H54 (cell line): Measurements from ENCODE around the gene NOBOX.
"Not testable (repeated sequence)": the region's sequence is repeated elsewhere in the genome, so short reads cannot be mapped to it uniquely, and the experiment has no call there.

Experiments
- DNase-seq: peaks from one replicate; pipeline ENCODE4 v3.0.0; 2011; ENCODE audit warnings: low spot score, mixed read lengths; ENCODE audit not compliant: insufficient read length
- FAIRE-seq: peaks from 3 replicates; lab custom pipeline; 2011; peaks lifted over from hg19 to GRCh38; lab: Jason Lieb, UNC
- POLR2A ChIP-seq: IDR thresholded peaks from 2 replicates; pipeline ENCODE4 v1.6.1; 2011; ENCODE audit warnings: low read depth, mild to moderate bottlenecking, low read length

The NOBOX gene

GRCh38 chr7:144378651-144379050 lies 24.8 kb downstream of the NOBOX start:
- FAIRE-seq (no peak), DNase-seq (no peak)
- no peak for TF ChIP-seq POLR2A

- not testable (repeated sequence) for DNase-seq, FAIRE-seq
Measured at GRCh38 chr7:144369221-144369620, 34.3 kb downstream of the NOBOX start.

DNA sequence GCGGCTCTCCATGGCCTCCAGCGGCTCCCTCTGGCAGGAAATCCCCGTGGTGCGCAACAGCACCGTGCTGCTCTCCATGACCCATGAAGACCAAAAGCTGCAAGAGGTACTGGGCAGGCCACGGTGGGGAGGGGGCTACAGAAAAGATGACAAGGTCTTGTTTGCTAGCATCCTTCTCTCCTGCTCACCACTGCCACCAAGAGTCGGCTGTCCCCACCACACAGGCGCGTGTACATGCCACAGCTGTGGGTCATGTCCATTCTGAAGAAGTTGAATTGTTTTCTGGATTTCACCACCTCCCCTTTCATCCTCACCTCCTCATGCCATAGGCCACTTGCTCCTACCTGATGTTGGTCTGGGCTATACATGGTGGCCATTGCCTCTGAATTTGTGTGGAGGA lies 36.2 kb downstream of the NOBOX start:
- not testable (repeated sequence) for DNase-seq, FAIRE-seq

DNA sequence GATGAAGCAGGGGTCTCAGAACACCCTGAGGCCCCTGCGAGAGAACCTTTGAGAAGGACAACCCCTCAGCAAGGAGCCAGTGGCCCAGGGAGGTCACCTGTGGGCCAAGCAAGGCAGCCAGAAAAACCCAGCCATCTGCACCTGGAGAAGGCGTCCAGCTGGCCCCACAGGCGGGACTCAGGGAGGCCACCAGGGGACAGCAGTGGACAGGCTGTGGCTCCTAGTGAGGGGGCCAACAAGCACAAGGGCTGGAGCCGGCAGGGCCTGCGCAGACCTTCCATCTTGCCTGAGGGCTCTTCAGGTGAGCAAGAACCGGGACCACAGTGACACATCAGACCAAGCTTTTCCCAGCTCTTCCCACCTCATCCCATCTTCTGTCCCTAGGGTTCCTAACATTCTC lies 38.0 kb downstream of the NOBOX start:
- not testable (repeated sequence) for DNase-seq

GRCh38 chr7:144362061-144362460 lies 41.4 kb downstream of the NOBOX start:
- not testable (repeated sequence) for FAIRE-seq

More for the DNA sequence above, 38.0 kb downstream of the NOBOX start:
- not testable (repeated sequence) for FAIRE-seq

GRCh38 chr7:144356860-144357259 lies 46.6 kb downstream of the NOBOX start:
- not testable (repeated sequence) for FAIRE-seq, DNase-seq

More at GRCh38 chr7:144362061-144362460, 41.4 kb downstream of the NOBOX start:
- DNase-seq: not testable (repeated sequence)

- FAIRE-seq, DNase-seq: not testable (repeated sequence)
Measured at GRCh38 chr7:144356185-144356584, 47.3 kb downstream of the NOBOX start.

DNA sequence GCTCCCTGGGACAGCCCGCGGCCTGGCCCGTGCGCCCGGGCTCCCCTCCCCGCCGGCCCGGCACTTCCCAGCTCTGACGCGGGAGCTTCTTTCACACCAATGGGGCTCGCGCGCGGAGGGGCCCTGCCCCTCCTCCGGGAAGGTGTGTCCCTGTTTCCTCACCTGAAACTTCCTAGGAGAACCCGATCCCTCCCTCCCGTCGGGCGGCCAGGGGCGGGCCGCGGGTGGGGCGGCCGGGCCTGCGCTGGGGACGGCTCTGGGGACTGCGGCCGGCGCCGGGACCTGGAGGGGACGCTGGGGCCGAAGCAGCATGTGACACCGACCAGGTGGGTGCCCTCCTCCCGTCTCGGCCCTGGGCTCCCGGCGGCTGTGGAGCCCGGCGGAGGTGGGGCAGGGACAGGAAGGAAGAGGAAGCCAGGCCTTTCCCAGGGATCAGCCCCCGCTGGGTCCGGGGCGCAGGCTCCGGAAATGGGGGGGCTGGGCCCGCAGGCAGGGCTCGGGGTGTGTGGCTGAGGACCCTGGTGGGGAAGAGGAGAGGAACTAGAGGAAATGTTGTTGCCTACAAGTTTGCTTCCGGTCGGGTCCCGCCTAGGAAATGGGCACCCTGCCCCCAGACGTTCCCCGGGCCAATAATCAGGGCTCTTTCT lies 48.2 kb downstream of the NOBOX start, which contains the start of gene ARHGEF5:
TSS of gene ARHGEF5 (plus strand) at position 227 of the 647 bp plus-strand sequence. CDS start 7,268 bp downstream, outside the sequence.
- DNase-seq, FAIRE-seq: not testable (repeated sequence)

DNA sequence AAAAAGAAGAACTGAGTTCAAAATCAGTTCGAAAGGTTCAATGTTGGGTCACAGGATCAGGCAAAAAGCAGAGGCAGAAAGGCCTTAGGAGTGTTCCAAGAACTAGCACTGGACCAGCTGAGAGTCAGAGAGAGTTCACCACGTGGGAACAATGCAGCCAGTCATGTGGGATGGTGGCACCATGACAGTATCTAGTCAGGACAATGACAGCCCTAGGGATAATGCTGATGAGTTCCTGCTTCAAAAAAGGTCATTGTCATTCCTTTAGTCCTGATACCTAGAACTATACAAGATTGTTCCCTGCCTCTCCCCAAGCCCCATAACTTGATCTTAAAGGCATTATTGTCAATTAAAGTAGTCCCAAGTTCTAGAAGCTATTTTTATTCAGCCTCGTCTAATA lies 51.8 kb downstream of the NOBOX start:
- DNase-seq, FAIRE-seq: not testable (repeated sequence)

DNA sequence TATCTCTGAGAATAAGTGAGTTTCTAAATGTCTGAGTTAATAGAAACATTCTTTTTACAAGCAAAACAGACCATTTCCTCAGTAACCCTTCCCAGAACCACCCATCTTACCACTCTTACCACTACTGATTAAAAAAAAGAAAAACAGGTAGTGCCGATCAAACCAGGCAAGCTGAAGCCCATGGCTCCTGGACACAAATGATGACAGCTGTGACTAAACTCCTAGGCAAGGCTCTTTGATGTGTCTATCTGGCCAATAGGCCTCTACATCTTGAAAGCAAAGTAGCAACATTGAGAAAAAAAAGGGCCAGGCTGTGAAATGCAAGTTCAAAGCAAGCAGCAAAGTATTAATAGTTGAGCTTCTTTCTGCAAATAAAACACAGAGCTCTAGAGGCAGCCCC lies 54.9 kb downstream of the NOBOX start:
- not testable (repeated sequence) for DNase-seq, FAIRE-seq
